ENCODE results near the gene FRYL. TPM values are rescaled to one million over a fixed set of nuclear protein-coding genes. Genes with fewer than 3 reads are reported as not detected.
"Not testable (repeated sequence)": the region's sequence is repeated elsewhere in the genome, so short reads cannot be mapped to it uniquely, and the experiment has no call there.

Gene FRYL
- polyA plus RNA-seq, 1 donor: 45.7 TPM

GRCh38 chr4:48767055-48767929 is 12.8 kb downstream of the FRYL start:
- no peaks in the 10 kb centered on the region for H3K27me3 ChIP-seq (ENCODE audit: control insufficient read depth, insufficient read depth, low read length)
- H3K9me3 ChIP-seq (ENCODE audit: control insufficient read depth, low read depth, low read length): no peaks in the 10 kb centered on the region
- no peaks in the 10 kb centered on the region for H3K36me3 ChIP-seq (ENCODE audit: control insufficient read depth, insufficient read depth, low read length)
- no peak for DNase-seq
- WGBS (ENCODE audit: insufficient coverage, low lambda C conversion rate): no CpG with 5 or more reads among the region's 12 CpGs
- peaks cover 3% of the 10 kb centered on the region for H3K4me1 ChIP-seq (ENCODE audit: control insufficient read depth, insufficient read depth, low read length)
- H3K27ac ChIP-seq (ENCODE audit: low read length): no peak overlapping the region
- no peak overlapping the region for H3K4me3 ChIP-seq (ENCODE audit: low read length)

GRCh38 chr4:48766131-48766792 is 13.8 kb downstream of the FRYL start:
- WGBS (ENCODE audit: insufficient coverage, low lambda C conversion rate): no CpG with 5 or more reads among the region's 4 CpGs
- Histone ChIP-seq H3K36me3 (ENCODE audit: control insufficient read depth, insufficient read depth, low read length) (peaks cover 3% of the 10 kb centered on the region), H3K27me3 (ENCODE audit: control insufficient read depth, insufficient read depth, low read length) (no peaks in the 10 kb centered on the region), H3K9me3 (ENCODE audit: control insufficient read depth, low read depth, low read length) (no peaks in the 10 kb centered on the region), H3K4me1 (ENCODE audit: control insufficient read depth, insufficient read depth, low read length) (peaks cover 3% of the 10 kb centered on the region), H3K27ac (ENCODE audit: low read length) (peak overlapping the region; percentile 40), H3K4me3 (ENCODE audit: low read length) (no peak overlapping the region)
- peak in 1 of 2 donors; percentile 68 for DNase-seq

- Histone ChIP-seq H3K36me3 (ENCODE audit: control insufficient read depth, insufficient read depth, low read length) (peaks cover 3% of the 10 kb centered on the region), H3K9me3 (ENCODE audit: control insufficient read depth, low read depth, low read length) (no peaks in the 10 kb centered on the region), H3K4me3 (ENCODE audit: low read length) (no peak overlapping the region), H3K27me3 (ENCODE audit: control insufficient read depth, insufficient read depth, low read length) (no peaks in the 10 kb centered on the region), H3K27ac (ENCODE audit: low read length) (no peak overlapping the region), H3K4me1 (ENCODE audit: control insufficient read depth, insufficient read depth, low read length) (peaks cover 3% of the 10 kb centered on the region)
- no peak for DNase-seq
Observed at GRCh38 chr4:48762408-48762807, 17.7 kb downstream of the FRYL start.

- 83% methylated on average over 1 of the region's 3 CpGs for WGBS (ENCODE audit: insufficient coverage, low lambda C conversion rate)
- peaks cover 1% of the 10 kb centered on the region for H3K4me1 ChIP-seq (ENCODE audit: control insufficient read depth, insufficient read depth, low read length)
- DNase-seq: no peak
Observed at GRCh38 chr4:48761286-48761685, 18.8 kb downstream of the FRYL start.

GRCh38 chr4:48758703-48759102 is 21.4 kb downstream of the FRYL start:
- not testable (repeated sequence) for H3K4me3 ChIP-seq (ENCODE audit: low read length); H3K27me3 ChIP-seq (ENCODE audit: control insufficient read depth, insufficient read depth, low read length); H3K27ac ChIP-seq (ENCODE audit: low read length); H3K4me1 ChIP-seq (ENCODE audit: control insufficient read depth, insufficient read depth, low read length); DNase-seq; H3K9me3 ChIP-seq (ENCODE audit: control insufficient read depth, low read depth, low read length); H3K36me3 ChIP-seq (ENCODE audit: control insufficient read depth, insufficient read depth, low read length)
- no CpG with 5 or more reads among the region's 5 CpGs for WGBS (ENCODE audit: insufficient coverage, low lambda C conversion rate)

More at GRCh38 chr4:48761286-48761685, 18.8 kb downstream of the FRYL start:
- no peaks in the 10 kb centered on the region for H3K27me3 ChIP-seq (ENCODE audit: control insufficient read depth, insufficient read depth, low read length)
- H3K36me3 ChIP-seq (ENCODE audit: control insufficient read depth, insufficient read depth, low read length): peaks cover 3% of the 10 kb centered on the region
- H3K27ac ChIP-seq (ENCODE audit: low read length): no peak overlapping the region
- no peaks in the 10 kb centered on the region for H3K9me3 ChIP-seq (ENCODE audit: control insufficient read depth, low read depth, low read length)
- H3K4me3 ChIP-seq (ENCODE audit: low read length): no peak overlapping the region

GRCh38 chr4:48756689-48757220 is 23.3 kb downstream of the FRYL start:
- Histone ChIP-seq H3K4me3 (ENCODE audit: low read length) (no peak overlapping the region), H3K9me3 (ENCODE audit: control insufficient read depth, low read depth, low read length) (no peaks in the 10 kb centered on the region), H3K4me1 (ENCODE audit: control insufficient read depth, insufficient read depth, low read length) (no peaks in the 10 kb centered on the region), H3K27ac (ENCODE audit: low read length) (no peak overlapping the region), H3K27me3 (ENCODE audit: control insufficient read depth, insufficient read depth, low read length) (no peaks in the 10 kb centered on the region), H3K36me3 (ENCODE audit: control insufficient read depth, insufficient read depth, low read length) (peaks cover under 1% of the 10 kb centered on the region)
- no CpG with 5 or more reads among the region's 4 CpGs for WGBS (ENCODE audit: insufficient coverage, low lambda C conversion rate)
- peak in 1 of 2 donors; percentile 14 for DNase-seq

- no peaks in the 10 kb centered on the region for H3K36me3 ChIP-seq (ENCODE audit: control insufficient read depth, insufficient read depth, low read length)
- no peak overlapping the region for H3K4me3 ChIP-seq (ENCODE audit: low read length)
- no peak for DNase-seq
- WGBS (ENCODE audit: insufficient coverage, low lambda C conversion rate): 40% methylated on average over 1 of the region's 1 CpG
- no peaks in the 10 kb centered on the region for H3K4me1 ChIP-seq (ENCODE audit: control insufficient read depth, insufficient read depth, low read length)
- no peak overlapping the region for H3K27ac ChIP-seq (ENCODE audit: low read length)
- no peaks in the 10 kb centered on the region for H3K27me3 ChIP-seq (ENCODE audit: control insufficient read depth, insufficient read depth, low read length)
- no peaks in the 10 kb centered on the region for H3K9me3 ChIP-seq (ENCODE audit: control insufficient read depth, low read depth, low read length)
Observed at GRCh38 chr4:48755281-48755680, 24.8 kb downstream of the FRYL start.

- no peaks in the 10 kb centered on the region for H3K27me3 ChIP-seq (ENCODE audit: control insufficient read depth, insufficient read depth, low read length)
- DNase-seq: no peak
- 43% methylated on average over 1 of the region's 1 CpG for WGBS (ENCODE audit: insufficient coverage, low lambda C conversion rate)
- no peaks in the 10 kb centered on the region for H3K36me3 ChIP-seq (ENCODE audit: control insufficient read depth, insufficient read depth, low read length)
- no peak overlapping the region for H3K27ac ChIP-seq (ENCODE audit: low read length)
- H3K9me3 ChIP-seq (ENCODE audit: control insufficient read depth, low read depth, low read length): no peaks in the 10 kb centered on the region
- no peaks in the 10 kb centered on the region for H3K4me1 ChIP-seq (ENCODE audit: control insufficient read depth, insufficient read depth, low read length)
- H3K4me3 ChIP-seq (ENCODE audit: low read length): no peak overlapping the region
Observed at GRCh38 chr4:48753159-48753558, 26.9 kb downstream of the FRYL start.

GRCh38 chr4:48752726-48753125 is 27.4 kb downstream of the FRYL start:
- no peaks in the 10 kb centered on the region for H3K9me3 ChIP-seq (ENCODE audit: control insufficient read depth, low read depth, low read length)
- no peak for DNase-seq
- no peak overlapping the region for H3K27ac ChIP-seq (ENCODE audit: low read length)
- no peaks in the 10 kb centered on the region for H3K36me3 ChIP-seq (ENCODE audit: control insufficient read depth, insufficient read depth, low read length)
- no peaks in the 10 kb centered on the region for H3K27me3 ChIP-seq (ENCODE audit: control insufficient read depth, insufficient read depth, low read length)
- no peaks in the 10 kb centered on the region for H3K4me1 ChIP-seq (ENCODE audit: control insufficient read depth, insufficient read depth, low read length)
- no peak overlapping the region for H3K4me3 ChIP-seq (ENCODE audit: low read length)
- WGBS (ENCODE audit: insufficient coverage, low lambda C conversion rate): 67% methylated on average over 1 of the region's 5 CpGs

- H3K4me3 ChIP-seq (ENCODE audit: low read length): no peak overlapping the region
- DNase-seq: no peak
- no peaks in the 10 kb centered on the region for H3K9me3 ChIP-seq (ENCODE audit: control insufficient read depth, low read depth, low read length)
- no peaks in the 10 kb centered on the region for H3K27me3 ChIP-seq (ENCODE audit: control insufficient read depth, insufficient read depth, low read length)
- no peaks in the 10 kb centered on the region for H3K4me1 ChIP-seq (ENCODE audit: control insufficient read depth, insufficient read depth, low read length)
- H3K36me3 ChIP-seq (ENCODE audit: control insufficient read depth, insufficient read depth, low read length): no peaks in the 10 kb centered on the region
- no peak overlapping the region for H3K27ac ChIP-seq (ENCODE audit: low read length)
- WGBS (ENCODE audit: insufficient coverage, low lambda C conversion rate): no CpG with 5 or more reads among the region's 2 CpGs
Observed at GRCh38 chr4:48752246-48752645, 27.8 kb downstream of the FRYL start.

Measured in large intestine (tissue), 3 donors.